Skin of body (tissue), 2 donors: ENCODE results near the gene RIPK4. TPM values are rescaled to one million over a fixed set of nuclear protein-coding genes. Genes with fewer than 3 reads are reported as not detected.
"Not testable (repeated sequence)": the region's sequence is repeated elsewhere in the genome, so short reads cannot be mapped to it uniquely, and the experiment has no call there.

Source experiments
- DNase-seq: peaks from one replicate; lab custom pipeline; 2025; lab: John Stamatoyannopoulos, UW
- total RNA-seq: library from RNA; depleted of rRNA; stranded (reverse); fragments of >200 nt; gene quantifications from one replicate; pipeline ENCODE4 v1.2.3, GENCODE V29; 2014

Gene RIPK4
- total RNA-seq, 1 donor from 2014 or later: 12.5 TPM

DNA sequence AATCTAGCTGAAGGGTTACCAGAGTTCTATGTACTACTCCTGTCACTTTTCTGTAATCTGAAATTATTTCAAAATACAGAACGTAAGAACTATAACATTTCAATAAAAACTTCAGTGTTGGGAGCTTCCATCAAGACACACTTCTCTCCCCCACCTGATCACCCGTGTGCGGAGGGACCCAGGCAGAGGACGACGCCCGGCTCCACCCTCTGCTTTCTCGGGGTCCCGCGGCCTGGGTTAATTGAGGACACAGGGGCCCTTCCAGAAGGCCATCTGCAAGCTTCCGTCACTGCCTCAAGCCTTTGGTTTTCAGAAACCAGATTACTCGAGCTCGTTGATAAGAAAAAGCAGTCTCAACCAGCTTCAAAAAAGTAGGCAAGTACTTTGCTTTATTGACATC is 27.8 kb downstream of the RIPK4 start:
- no peak for DNase-seq

- no peak for DNase-seq
Measured at GRCh38 chr21:41737651-41738324, 29.1 kb downstream of the RIPK4 start.

- DNase-seq: no peak
Measured at GRCh38 chr21:41736423-41736822, 30.4 kb downstream of the RIPK4 start.

GRCh38 chr21:41733951-41734689 is 32.7 kb downstream of the RIPK4 start:
- no peak for DNase-seq

DNA sequence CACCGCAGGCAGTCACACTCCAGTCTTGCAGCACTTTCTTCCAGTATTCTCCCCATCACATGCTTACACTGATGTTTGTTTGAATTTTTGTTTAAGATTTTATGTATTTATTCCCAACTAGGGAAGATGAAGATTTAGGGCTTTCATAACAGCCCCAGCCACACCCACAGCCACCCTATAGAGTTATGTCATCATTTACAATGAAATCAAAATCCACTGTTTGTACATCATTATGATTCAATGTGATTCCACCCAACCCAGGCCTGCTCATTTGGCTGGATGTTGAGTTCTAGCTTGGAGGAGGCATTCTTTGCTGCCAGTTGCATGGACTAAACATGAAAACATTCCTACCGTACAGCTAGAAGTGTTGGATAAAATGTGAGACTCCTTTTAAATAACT is 35.8 kb downstream of the RIPK4 start:
- no peak for DNase-seq

GRCh38 chr21:41730367-41730765 is 36.5 kb downstream of the RIPK4 start:
- DNase-seq: no peak

DNA sequence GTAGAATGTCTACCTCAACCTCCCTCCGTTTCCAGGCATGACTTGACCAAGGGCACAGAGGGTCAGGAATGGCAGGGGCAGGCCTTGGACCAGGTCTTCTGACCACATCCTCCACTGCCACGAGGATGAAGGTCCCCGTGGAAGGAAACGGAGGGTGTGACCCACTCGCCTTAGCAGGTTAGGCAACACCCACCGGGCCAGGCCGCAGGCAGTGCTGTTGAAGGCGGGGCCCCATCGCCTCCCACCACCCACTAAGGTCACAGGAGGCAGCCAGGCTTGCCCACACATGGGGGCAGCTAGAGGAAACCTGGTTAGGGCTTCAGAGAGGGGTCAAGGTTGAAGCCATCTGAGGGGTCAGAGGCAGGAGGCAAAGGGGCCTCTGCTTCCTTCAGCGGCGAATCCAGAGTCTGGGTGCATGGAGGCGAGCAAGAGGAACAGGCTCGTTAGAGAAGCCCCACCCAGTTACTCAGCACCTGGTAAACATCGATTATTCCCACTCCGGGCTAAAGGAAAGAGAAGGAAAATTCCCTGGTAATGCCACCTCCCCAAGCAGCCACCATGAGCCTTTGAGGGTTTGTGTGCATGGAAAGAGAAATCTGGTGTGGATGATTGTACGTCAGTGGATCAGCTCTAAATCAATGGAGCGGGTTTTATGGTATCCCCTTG is 37.0 kb downstream of the RIPK4 start:
- DNase-seq: no peak

GRCh38 chr21:41727784-41728763 is 38.8 kb downstream of the RIPK4 start:
- no peak for DNase-seq

DNA sequence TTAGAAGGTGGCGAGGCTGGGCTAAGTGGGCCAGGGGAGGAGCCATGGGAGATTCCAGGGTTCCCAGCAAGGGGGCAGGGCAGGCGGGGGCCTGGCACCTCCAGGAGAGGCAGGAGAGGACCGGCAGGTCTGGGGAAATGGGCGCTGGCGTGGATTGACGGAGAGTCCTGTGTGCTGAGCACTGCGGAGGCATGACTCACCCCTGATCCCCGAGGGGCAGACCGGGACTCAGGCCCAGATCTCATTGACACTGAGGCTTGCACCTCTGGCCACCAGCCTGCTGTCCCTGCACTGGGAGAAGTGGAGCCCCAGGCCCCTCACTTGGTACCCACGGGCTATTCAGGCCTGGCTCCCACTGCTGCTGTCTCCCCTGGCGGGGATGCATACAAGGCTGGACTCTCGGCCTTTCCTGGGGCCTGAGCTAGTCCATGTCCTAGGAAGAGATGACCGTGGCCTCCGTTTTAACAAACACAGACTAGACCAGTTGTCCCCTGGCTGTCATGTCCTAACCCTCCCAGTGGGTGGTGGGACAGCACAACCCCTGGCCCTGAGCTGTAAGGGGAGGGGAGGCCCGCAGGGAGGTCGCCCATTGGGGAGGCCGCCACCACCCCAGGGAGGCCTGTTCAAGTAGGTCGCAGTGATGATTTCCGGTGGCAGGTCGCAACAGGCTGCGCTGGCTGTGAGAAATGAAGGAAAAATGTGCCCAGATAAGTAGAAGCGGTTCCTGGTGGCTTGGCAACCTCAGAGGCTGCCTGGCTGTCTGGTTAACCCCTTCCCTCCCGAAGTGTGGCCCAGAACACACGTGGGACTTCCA is 39.7 kb downstream of the RIPK4 start:
- no peak for DNase-seq

GRCh38 chr21:41726630-41726969 is 40.3 kb downstream of the RIPK4 start:
- no peak for DNase-seq

DNA sequence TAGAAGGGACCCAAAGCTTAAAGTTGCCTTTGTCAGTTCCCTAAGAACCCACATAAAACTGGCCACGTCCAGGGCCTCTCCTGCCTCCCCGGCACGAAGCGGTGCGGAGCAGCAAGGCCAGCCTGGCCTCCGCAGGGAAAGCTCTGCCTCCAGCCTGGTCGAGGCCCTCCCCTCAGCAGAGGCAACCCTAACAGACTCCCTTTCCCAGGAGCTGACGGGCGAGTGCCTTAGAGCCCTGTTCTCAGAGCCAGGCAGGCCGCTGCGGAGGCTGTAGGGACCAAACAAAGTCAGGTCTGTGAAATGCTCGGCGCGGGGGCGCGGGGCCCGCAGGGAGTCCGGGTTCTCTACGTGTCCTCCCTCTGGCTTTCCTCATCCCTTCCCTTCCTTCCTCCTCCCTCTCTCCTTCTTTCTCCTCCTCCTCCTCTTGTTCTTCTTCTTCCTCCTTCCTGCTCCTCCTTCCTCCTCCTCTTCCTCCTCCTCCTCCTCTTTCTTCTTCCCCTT is 40.7 kb downstream of the RIPK4 start:
- DNase-seq: no peak

- DNase-seq: no peak
Measured at GRCh38 chr21:41725421-41726031, 41.3 kb downstream of the RIPK4 start.

DNA sequence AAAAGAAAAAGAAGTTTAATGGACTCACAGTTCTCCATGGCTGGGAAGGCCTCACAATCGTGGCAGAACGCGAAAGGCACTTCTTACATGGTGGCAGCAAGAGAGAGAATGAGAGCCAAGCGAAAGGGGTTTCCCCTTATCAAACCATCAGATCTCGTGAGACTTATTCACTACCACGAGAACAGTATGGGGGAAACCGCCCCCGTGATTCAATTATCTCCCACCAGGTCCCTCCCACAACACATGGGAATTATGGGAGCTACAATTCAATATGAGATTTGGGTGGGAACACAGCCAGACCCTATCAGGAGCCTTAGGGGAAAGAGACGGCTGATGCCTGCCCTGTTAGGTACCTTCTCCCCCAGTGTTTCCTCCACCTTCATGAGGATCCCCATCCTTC is 43.0 kb downstream of the RIPK4 start:
- not testable (repeated sequence) for DNase-seq

- DNase-seq: no peak
Measured at GRCh38 chr21:41722052-41723018, 44.5 kb downstream of the RIPK4 start.

- no peak for DNase-seq
Measured at GRCh38 chr21:41720250-41720649, 46.6 kb downstream of the RIPK4 start.

GRCh38 chr21:41719691-41720090 is 47.2 kb downstream of the RIPK4 start:
- no peak for DNase-seq

DNA sequence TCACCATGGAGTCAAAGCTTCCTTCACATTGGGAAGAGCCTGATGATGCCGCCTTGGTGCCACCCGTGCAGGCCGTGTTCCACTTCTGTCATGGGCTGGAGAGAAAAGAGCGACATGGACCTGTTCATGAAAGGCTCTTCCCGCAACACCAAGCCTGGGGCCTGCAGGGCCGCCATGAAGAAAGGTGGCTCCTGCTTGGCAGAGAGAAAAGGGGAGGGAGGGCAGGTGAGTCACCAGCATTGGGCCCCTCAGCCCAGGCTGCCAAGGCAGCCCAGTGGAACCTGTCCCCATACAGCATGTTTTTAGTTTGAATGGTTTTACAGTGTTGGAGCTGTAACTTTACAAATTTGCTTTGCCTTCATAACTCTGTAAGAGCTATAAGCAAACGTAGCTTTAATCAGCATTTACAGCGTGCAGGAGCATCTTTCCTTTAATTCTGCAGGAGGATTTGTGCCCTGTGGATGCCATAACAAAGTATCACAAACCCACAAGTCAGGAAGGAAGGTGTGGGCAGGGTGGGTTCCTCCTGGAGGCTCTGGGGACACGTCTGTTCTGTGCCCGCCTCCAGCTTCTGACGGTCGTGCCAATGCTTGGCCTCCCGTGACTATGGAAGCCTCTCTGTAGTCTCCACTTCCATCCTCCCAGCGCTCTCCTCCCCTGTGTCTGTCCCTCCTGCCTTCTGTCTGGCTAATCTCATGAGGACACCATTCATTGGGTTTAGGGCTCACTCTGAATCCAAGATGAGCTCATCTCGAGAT is 49.1 kb downstream of the RIPK4 start:
- DNase-seq: no peak

DNA sequence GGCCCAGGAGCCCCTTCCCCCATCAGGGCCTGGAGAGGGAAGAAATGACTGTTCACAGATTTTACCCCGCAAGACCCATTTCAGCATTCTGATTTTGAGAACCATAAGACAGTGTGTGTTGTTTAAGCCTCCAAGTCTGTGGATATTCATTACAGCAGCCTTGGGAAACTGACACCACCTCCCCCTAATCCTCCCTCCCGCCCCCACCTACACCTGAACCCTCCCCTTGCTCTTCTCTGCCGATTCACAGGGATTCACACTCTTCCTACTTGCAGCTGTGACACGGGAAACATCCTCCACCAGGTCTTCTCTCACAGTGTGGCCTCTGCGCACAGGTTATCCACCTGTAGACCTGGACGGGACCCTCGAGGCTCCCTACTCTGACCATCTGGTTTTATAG is 50.1 kb downstream of the RIPK4 start:
- no peak for DNase-seq
